Right hindlimb (tissue), 1 donor: ENCODE data around the gene PRX.
"Not testable (repeated sequence)": the region's sequence is repeated elsewhere in the genome, so short reads cannot be mapped to it uniquely, and the experiment has no call there.

Source experiments
- DNase-seq: peaks from one replicate; pipeline ENCODE4 v3.0.0-alpha.2; 2018

The PRX gene

DNA sequence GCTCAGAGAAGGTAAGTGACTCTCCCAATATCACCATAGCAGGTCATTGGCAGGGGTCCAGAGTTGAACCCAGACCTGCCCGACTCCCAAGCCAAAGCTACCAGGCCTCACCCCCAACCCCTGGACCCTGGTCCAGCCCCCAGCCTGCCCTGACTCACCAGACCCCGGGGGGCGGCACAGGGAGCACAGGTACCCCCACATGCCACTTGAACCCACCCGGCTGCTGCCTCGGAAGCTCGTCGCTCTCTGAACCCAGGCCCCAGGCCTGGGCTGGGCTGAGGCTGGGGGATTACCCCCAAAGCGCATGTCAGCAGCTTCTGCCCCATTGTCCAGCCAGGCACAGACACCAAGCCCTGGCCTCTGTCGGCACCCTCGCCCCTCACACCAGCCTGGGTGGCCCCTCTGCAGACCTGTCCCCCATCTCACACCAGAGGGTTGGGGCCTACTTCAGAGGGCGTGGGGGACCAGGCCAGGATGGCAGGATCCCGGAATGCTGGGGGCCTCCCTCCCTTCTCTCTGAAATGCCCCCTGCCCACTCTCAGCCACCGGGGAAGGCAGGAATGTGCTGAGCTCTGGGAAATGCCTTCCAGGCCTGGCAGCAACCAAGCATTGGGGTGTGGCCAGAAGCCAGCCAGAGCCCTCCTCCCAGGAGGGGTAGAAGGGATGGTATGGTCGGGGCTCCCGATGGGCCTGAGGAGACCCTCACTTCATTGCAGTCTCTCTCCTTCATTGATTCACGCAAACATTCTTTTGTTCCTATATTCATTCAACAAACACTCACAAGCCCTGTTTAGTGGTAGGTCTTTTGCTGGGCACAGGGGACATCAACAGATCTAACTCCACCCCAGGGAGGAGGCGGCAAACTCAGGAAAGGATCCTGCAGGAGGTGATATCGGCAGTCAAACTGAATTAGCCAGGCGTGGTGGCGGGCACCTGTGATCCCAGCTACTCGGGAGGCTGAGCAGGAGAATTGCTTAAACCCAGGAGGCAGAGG lies 1.7 kb upstream of the PRX start:
- no peak for DNase-seq

DNA sequence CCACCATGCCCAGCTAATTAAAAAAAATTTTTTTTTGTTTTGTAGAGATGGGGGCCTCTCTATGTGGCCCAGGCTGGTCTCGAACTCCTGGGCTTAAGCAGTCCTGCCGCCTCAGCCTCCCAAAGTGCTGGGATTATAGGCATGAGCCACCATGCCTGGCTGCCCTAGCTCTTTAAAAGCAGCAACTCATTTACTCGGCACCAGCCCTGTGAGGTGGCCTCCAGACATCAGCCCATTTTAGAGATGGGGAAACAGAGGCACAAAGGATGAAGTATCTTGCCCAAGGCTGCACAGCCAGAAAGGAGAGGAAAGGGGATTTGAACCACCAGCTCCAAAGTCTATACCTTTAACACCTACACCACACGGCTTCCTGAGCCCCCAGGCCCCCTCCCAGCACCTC lies 312 bp downstream of the PRX start:
- no peak for DNase-seq

DNA sequence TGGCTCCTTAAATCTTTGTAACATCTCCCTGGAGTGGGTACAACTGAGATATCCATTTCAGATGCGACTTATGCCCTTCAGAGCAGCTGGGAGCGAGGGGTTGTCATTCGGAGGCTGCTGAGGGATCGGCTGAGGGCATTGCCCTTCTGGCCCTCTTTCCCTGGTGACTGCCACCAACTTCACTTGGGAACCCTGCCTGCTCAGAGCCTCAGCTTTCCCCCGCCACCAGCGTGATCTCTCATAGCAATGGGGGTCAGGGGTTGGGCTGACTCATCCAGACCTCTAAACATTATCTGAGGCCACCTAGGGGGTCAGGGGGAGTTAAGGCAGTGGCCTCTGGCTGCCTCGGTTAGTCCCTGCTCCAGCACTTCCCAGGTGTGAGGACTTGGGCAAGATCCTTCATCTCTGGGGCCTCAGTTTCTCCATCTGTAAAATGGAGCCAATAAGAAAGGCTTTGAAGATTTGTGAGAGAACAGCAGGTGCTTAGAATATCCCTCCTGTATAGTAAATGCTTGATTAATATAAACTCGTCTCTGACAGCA lies 1.1 kb downstream of the PRX start:
- DNase-seq, result no peak

DNA sequence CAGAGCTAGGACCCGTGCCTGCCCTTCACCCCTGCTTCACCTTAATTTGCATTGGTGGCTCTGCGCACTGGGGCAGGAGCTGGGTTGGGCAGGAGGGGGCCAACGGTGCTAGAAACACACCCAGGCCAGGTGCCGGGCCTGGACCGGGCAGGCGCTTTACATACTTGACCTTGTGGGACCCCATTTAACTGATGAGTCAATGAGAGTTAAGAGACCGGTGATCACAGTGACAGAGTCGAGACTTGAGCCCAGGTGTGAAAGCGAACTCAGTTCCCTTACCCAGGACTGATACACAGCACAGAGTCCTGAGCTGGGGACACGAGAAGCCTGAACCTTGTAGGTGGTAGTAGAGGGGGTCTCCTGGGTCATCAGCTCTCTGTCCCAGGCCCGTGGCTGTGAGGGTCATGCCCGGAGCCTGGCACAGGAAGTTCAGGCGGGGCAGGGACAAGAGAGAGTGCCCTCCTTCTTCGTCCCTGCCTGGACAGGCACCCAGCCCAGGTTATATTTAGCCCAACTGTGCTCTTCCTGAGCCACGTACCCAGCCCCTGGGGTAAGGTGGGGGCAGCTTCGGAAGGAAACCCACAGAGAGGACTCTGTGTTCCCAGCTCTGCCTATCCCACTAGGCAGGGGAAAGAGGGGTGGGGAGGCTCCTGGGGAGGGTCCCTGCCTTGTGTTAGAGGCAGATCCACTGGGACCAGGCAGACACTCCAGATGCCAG lies 1.9 kb downstream of the PRX start:
- DNase-seq, result no peak

DNA sequence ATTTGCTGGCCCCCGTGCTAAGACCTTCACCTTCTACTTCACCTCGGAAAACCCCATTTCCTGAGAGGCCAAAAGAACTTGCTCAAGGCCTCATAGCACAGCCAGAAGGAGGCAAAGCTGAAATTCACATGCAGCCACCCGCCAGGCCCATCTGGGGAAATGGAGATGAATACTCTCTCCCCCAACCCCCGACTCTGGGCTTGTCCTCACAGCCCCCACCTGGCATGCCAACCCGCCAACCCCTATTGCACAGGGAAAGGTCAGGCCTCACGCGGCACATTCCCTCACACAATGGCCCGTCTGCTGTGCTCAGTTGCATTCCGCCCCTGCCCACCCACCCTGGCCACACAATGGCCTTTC lies 3.2 kb downstream of the PRX start:
- DNase-seq, result no peak

DNA sequence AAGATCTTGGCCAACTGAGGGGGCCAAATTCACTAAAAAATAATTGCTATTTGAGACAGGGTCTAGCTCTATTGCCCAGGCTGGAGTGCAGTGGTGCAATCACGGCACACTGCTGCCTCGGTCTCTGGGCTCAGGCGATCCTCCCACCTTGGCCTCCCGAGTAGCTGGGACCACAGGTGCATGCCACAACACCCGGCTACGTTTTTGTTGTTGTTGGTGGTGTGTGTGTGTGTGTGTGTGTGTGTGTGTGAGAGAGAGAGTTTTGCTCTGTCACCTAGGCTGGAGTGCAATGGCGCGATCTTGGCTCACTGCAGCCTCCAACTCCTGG lies 4.6 kb downstream of the PRX start:
- DNase-seq, result not testable (repeated sequence)

DNA sequence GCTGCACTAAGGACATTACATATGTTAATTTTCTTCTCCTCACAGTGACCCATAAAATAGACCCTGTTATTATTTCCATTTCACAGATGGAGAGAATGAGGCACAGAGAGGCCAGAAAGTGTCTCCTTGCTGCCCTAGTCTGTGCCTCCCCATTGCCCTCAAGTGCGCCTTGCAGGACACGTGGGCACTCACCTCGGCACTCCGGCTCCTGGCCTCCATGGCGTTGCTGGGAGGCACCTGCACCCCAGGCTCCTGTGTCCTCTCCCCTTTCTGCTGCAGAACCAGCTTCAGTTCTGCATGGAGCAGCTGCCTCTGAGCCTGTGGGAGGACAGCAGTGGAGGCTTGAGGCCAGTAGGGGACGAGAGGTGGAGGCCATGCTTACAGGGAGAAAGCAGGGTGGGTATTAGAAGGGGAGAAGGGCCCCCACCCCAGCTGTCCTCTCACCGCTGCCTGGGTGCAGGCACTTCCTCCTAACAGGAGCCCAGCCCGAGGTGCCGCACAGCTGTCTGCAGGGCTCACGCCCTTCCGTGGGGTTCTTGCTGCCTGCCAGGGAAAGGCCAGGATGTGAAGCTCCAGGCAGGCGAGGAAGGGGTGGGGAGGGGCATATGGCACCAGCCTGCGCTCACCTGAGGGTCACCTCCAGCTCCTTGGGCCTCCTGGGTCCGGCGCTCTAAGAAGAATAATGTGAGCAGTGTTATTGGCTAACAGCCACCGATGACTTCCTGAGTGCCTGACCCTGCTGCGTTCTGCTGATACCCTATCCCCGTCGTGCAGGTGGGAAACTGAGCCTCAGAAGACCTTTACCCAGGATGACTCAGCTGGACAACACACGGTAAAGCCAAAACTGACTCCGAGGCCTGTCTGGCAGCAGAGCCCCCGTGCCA lies 5.2 kb downstream of the PRX start:
- DNase-seq, result no peak

DNA sequence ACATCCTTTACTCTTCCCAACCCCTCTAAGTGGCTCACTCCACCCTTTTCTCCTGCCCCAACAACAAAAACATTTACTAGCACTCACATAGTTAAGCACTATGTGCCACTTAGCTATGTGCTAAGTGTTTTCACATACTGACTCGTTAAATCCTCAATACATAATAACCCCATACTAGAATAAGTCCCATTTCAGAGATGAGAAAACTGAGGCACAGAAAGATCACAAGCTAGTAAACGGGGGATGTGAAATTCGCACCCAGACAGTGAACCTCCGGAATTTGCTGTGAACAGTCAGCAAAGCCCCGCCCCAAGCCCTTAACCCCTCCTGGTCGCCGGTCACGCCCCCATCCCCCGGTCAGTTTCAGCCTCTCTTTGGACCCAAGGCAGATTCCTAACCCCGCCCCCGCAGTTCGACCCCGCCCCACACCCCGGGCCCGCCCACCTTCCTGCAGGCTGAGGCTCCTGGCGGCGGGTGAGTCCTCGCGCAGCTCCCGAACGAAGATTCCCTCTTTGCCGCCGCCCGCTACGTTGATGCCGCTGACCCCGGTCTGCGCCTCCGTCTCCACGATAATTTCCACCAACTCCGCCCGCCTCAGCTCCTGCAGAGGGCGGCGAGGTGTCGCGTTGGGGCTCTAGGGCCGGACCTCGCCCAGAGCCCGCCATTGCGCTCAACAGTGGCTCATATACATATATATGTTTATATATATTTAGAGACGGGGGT lies 9.8 kb downstream of the PRX start:
- DNase-seq, result peak; percentile 96

DNA sequence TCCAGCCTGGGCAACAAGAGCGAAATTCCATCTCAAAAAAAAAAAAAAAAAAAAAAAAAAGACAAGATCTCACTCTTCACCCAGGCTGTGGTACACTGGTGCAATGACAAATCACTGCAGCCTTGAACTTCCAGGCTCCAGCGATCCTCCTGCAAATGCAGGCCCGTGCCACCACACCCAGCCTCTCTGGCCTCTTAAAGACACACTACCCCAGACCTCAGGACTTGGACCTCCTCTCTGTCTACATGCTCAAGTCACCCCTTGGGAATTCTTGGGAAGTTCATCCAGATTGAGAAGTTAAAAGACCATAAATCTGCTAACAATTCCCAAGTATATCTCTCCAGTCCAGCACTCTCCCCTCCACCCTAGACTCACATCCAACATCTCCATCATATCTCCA lies 12.6 kb downstream of the PRX start:
- no peak for DNase-seq

DNA sequence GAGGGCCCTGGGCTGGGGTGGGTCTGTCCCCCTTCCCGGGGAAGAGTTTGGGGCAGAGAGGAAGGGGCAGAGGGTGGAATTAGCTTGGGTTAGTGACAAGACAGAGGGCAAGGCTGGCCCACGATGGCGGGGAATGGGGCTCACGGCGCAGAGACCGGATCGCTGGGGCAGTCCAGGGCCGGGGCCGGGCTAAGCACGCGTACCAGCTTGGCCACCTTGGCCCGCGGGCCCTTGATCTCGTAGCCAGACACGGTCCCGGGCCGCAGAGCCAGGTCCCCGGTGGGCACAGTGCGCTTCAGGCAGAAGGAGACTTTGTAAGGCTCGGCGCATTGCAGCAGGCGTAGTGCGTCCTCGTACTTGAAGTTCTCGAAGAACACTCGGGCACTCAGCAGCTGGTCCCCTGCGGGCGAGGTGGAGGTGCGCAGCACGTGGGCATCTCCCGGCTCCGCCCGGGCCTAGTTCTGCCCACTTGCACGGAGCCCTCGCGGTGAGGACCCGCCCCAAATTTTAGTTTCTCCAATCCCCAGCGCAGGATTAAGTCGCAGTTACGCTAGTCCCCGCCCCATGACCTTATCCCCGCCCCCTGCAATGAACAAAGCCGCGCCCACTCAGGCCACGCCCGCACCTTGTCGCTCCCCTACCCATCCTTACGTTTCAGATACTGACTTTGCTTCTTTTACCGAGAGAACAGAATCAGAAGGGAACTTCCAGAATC lies 14.6 kb downstream of the PRX start:
- DNase-seq, result no peak

DNA sequence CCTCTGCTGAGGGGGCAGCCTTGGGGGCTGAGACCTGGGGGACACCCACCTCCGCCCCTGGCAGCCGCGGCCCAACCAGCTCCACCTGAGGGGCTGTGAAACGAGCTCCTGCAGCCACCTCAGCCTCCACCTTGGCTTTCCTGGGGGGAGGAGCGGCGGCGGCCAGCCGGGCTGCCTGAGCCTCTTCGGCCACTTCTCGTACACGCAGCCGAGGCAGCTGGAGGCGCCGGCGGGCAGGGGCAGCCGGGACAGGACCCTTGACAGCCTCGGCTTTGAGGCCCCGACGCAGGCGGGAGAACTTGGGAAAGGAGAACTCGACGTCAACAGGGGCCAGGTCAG lies 15.6 kb downstream of the PRX start:
- no peak for DNase-seq

DNA sequence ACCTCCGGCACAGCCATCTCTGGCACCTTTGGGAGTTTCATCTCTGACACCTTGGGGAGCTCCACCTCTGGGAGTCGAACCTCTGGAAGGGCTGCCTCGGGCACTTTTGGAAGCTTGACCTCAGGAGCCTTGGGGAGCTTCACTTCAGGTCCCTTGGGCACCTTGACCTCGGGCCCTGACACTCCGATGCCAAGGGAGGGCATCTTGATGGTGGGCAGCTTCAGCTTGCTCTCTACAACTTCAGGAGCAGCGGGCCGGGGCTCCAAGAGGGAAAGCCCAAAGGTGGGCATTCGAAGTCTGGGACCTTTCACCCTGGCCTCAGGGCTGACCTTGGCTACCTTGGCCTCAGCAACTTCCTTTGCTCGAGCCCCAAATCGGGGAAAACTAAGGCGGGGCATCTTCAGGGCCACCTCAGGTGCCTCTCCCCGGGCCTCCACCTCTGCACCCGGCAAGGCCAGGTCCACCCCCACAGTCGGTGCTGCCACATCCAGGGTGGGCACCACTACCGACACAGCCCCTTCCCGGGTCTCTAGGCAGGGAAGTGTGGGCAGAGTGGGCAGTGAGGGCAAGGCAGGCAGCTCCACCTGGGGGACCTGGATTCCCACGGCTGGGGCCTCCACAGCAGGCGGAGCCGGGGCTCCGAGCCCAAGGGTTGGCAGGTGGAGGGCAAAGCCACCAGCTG lies 16.2 kb downstream of the PRX start:
- no peak for DNase-seq

DNA sequence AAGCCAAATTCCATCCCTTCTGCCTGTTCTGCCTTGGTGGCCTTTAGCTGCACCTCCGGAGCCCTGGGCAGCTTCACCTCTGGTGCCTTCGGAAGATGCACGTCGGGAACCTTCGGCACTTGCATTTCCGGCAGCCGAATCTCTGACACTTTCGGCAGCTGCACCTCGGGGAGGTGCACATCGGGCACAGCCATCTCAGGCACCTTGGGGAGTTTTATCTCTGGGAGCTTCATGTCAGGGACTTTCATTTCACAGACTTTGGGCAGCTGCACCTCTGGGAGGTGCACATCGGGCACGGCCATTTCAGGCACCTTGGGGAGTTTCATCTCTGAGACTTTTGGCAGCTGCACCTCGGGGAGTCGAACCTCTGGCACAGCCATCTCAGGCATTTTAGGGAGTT lies 17.2 kb downstream of the PRX start:
- DNase-seq, result no peak

DNA sequence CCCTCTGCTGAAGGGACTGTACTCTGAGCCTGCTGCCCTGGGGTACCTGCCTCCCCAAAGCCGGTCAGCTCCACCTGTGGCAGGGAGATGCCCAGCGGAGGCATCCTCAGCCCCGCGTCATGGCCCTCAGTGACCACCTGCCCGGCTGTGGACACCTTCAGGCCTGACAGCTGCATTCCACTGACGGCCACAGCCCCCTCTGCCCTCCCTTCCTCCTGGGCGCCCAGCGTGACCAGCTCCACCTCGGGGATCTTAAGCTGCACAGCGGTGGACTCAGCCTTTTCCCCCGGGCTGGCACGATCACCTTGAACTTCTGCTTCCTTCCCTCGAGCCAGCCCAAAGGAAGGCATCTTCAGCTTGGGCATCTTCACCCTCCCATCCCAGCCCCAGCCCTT lies 18.4 kb downstream of the PRX start:
- DNase-seq, result no peak

DNA sequence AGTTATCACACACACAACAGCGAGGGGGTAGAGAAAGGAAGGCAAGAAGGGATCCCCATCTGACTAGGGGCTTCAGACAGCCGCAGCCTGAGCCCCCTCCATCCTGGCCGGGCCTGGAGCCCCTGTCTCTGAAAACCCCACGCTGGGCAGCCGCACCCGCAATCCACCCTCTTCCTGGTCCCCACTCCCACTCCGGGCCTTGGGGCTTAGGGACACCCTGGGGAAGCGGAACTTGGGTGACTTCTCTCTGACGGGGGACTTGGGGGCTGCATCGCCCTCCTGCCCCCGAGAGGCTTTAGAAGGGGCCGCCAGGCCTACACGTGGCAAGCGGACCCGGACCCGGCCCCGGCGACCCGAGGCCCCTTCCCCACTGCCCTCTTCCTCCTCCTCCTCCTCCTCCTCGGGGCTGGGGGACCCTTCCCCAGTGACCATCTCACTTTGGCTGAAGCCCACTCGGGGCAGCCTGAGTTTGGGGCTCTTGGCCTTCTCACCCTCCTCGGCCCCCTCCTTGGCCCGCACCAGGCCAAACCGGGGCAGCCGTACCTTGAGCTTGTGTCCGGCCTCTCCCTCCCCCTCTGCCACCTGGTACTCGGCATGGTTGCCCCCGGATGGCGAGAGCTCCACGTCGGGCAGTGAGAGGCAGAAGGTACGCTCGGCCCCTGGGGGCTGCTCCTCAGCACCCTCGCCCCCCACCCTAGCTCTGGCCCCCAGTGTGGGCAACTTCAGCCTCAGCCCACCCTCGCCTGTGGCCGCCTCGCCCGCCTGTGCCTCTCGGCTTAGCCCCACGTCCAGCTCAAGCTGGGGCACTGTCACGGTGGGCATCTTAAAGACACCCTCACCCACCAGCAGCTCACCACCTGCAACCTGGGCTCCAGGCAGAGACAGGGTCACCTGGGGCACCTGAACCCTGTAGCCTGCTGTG lies 19.0 kb downstream of the PRX start:
- no peak for DNase-seq

DNA sequence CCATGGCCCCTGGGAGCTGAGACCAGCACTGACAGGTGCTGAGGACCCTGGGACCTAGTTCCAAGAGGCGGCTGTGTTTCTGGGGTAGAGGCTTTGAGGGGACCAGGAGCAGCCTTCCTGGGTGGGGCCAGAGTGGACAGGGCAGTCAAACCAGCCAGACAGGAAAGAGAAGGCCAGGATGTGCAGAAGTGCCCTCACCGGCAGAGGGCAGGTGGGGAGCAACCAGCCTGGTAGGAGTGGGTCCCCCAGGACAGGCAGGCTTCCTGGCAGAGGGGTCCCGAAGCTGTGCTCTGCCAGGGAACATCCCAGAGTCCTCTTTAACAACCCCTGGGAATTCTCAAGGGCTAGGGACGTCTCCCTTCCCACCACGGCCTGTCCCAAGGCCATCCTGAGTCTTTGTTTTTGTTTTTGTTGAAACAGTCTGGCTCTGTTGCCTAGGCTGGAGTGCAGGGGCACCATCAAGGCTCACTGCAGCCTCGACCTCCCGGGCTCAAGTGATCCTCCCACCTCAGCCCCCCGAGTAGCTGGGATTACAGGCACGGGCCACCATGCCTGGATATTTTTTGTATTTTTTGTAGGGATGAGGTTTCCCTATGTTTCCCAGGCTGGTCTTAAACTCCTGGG lies 20.2 kb downstream of the PRX start:
- DNase-seq, result no peak

DNA sequence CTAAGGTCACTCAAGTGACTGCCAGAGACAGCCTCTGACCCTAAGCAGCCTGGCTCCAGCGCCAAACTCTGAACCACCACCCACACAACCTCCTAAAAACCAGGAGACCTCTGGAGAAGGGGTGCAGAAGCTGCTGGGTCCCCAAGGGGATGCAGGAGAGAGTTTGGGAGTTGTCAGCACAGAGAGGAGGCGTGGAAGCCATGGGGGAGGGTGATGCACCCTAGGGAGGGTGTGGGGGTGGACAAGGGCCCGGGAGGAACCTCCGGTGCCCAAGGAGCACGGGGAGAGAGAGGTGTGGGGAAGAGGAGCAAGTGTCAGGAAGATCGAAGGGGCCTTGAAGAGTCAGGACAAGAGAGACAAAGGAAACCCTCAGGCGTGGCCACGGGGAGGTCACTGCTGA lies 21.1 kb downstream of the PRX start:
- no peak for DNase-seq

DNA sequence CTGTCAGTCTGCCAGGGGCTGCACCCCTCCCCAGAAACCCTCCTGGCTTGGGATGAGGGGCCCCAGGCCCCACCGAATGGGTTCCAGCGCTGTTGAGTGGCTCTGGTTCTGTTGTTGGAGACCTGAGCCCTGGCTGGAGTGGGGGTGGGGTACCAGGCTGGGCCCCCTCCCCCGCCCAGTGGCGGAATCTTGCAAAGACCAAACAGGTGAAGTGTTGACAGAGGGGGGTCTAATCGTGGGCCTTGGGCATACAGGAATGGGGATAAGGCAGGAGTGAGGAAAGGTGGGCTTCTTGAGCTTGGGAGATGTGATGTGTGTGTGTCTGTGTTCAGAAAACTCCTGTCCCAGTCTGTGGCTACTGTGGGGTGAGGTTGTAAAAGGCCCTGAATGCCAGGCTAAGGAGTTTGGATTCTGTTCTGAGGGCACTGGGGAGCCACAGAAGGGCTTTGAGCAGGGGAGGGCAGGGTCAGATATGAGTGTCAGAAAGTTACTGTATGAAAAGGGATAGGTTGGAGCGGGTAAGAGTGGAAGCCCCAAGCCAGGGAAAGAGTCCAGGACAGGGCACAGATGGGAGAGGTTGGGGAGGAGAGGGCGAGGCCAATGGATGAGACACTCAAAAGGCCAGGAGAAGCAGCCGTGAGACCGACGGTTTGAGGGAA lies 23.0 kb downstream of the PRX start, which contains the start of gene HIPK4:
Gene HIPK4 (minus strand): TSS at position 98 of the 659 bp plus-strand sequence. CDS start 279 bp downstream, outside the sequence.
- DNase-seq, result no peak
